Activated CD4-positive, alpha-beta T cell treated with anti-CD3 and anti-CD28 coated beads for 36 hours (primary cell): ENCODE measurements around the gene EXOC7. TPM values are rescaled to one million over a fixed set of nuclear protein-coding genes. Genes with fewer than 3 reads are reported as not detected.
"Not testable (repeated sequence)": the region's sequence is repeated elsewhere in the genome, so short reads cannot be mapped to it uniquely, and the experiment has no call there.

Source experiments
- ATAC-seq: fragments of 200-7000 bp; cut with Tn5 transposase; one replicate; pipeline ENCODE4 v1.10.0; 2021; ENCODE audit warnings: mild to moderate bottlenecking, moderate library complexity
- CTCF ChIA-PET: fragments of 350-600 bp; sonication (Branson Sonifier 250); formaldehyde crosslinking; loops from one replicate; lab custom pipeline; 2021; ENCODE audit warnings: antibody characterized with exemption; lab: Charles Lee
- POLR2A ChIA-PET: fragments of 350-600 bp; sonication (Branson Sonifier 250); formaldehyde crosslinking; loops from one replicate; lab custom pipeline; 2021; ENCODE audit warnings: antibody characterized with exemption, inconsistent platforms; lab: Charles Lee
- DNase-seq: peaks from one replicate; pipeline ENCODE4 v3.0.0-alpha.2; 2020
- H3K27ac Mint-ChIP-seq: one replicate; pipeline ENCODE4 v1.8.0; 2021; ENCODE audit warnings: mixed read lengths
- H3K27me3 Mint-ChIP-seq: one replicate; pipeline ENCODE4 v1.8.0; 2021; ENCODE audit warnings: mixed read lengths
- H3K36me3 Mint-ChIP-seq: one replicate; pipeline ENCODE4 v1.8.0; 2021; ENCODE audit warnings: low read depth, mixed read lengths
- H3K4me1 Mint-ChIP-seq: one replicate; pipeline ENCODE4 v1.8.0; 2021; ENCODE audit warnings: mixed read lengths
- H3K4me3 Mint-ChIP-seq: one replicate; pipeline ENCODE4 v1.8.0; 2021; ENCODE audit warnings: mild to moderate bottlenecking, moderate library complexity, mixed read lengths
- H3K9me3 Mint-ChIP-seq: one replicate; pipeline ENCODE4 v1.8.0; 2021; ENCODE audit warnings: low read depth, mixed read lengths
- intact Hi-C, 2 experiments: fragments of 100-400 bp; cut with DNase I in 1 of 2; cut with micrococcal nuclease in 1 of 2; formaldehyde crosslinking; loops; one replicate each; pipeline versions ENCODE4 v1.14.2 to v1.15.1; 2022 to 2024; cut with DNase I, micrococcal nuclease
- total RNA-seq, 2 experiments: library from RNA; stranded (reverse); gene quantifications; one replicate each; pipeline ENCODE4 v1.2.3, GENCODE V29; 2021

EXOC7 gene
- total RNA-seq, 2 experiments from 2014 or later: 73.0 to 77.0 TPM

DNA sequence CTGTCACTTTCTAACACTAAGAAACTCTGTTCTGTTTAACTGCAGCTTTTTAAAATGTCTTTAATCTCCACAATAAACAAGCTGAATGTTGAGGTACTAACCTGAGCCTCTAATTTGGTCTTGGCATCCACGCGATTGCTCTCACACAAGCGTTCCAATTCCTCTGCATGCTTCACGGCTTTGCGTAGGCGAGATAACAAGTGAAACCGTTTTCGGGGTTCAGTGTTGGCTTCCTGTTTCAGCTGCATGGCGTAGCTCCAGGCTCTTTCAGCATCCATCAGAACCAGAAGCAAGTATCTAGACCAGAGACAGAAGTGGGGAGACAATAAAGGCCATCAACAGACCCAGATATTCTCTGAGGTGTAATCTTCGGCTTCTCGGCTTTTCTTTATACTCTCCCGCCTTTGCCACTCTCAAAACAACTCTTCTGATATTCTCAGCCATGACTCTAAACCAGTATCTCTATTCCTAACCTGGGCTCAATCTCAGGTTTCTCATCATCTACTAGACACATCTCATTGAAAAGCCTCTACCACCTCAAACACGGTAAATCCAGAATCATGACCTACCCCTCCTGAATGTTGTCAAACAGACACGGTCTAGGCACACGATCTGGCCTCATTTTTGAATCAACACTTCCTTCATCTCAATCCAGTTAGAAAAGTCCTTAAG is 39.6 kb downstream of the EXOC7 start:
- intact Hi-C loops: loop anchor here in 1 of 2 experiments (1.0 kb wide), 1 partner anchor 7 kb away; no protein-coding TSS in a partner anchor
- ChIA-PET CTCF (interaction anchor here (0.6 to 3.2 kb wide), 10 partner anchors 10 to 434 kb away, joined by 3 to 16 read pairs (median 4); partner anchors contain the start of gene ZACN), POLR2A (interaction anchor here (0.6 to 1.5 kb wide), 2 partner anchors 8 to 1345 kb away, joined by 3 to 10 read pairs; partner anchors contain the start of gene SRP68)
- peaks cover 31% of the 10 kb centered on the region for H3K4me1 Mint-ChIP-seq
- H3K36me3 Mint-ChIP-seq: peaks cover 66% of the 10 kb centered on the region
- no peaks in the 10 kb centered on the region for H3K9me3 Mint-ChIP-seq
- DNase-seq (peak; percentile 81), ATAC-seq (peak; percentile 91)
- H3K27me3 Mint-ChIP-seq: no peaks in the 10 kb centered on the region
- H3K27ac Mint-ChIP-seq: peak overlapping the region; percentile 81
- peak overlapping the region; percentile 63 for H3K4me3 Mint-ChIP-seq

DNA sequence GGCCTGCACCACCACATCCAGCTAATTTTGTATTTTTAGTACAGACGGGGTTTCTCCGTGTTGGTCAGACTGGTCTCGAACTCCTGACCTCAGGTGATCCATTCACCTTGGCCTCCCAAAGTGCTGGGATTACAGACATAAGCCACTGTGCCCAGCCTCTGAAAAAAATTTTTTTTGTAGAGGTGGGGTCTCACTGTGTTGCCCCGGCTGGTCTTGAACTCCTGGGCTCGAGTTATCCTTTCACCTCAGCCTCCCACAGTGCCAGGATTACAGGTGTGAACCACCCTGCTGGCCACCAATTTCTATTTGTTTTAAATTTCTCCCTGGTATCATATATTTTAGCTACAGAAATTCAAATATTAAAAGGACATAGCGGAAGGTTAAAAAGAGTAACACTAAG is 45.3 kb downstream of the EXOC7 start:
- Mint-ChIP-seq H3K4me1 (peaks cover 24% of the 10 kb centered on the region), H3K36me3 (peaks cover 62% of the 10 kb centered on the region)
- ChIA-PET POLR2A (interaction anchor here (0.6 kb wide), 1 partner anchor 163 kb away, joined by 3 read pairs; no protein-coding TSS in a partner anchor), CTCF (interaction anchor here (0.6 kb wide), 1 partner anchor 25 kb away, joined by 4 read pairs; no protein-coding TSS in a partner anchor)
- intact Hi-C loops, H3K27me3 Mint-ChIP-seq, DNase-seq, H3K9me3 Mint-ChIP-seq, H3K4me3 Mint-ChIP-seq, ATAC-seq, H3K27ac Mint-ChIP-seq: not testable (repeated sequence)

DNA sequence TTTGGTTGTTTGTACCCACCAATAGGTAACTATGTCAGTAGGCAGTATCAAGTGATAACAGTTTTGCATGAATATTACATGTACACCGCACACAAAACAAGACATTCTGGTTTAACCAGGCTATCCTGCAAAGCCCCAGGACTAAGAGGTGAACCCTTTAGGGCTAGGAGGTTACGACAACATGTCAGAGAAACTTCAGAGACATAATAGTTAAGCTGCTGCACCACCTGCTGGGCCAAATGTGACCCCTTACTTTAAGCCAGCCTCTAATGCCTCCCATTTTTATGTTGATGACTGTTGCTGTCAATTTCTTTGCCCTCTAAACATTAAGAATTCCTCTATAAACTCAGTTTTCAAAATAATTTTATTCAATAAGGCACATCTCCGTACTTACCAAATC is 46.7 kb downstream of the EXOC7 start:
- POLR2A ChIA-PET: no interaction called here

DNA sequence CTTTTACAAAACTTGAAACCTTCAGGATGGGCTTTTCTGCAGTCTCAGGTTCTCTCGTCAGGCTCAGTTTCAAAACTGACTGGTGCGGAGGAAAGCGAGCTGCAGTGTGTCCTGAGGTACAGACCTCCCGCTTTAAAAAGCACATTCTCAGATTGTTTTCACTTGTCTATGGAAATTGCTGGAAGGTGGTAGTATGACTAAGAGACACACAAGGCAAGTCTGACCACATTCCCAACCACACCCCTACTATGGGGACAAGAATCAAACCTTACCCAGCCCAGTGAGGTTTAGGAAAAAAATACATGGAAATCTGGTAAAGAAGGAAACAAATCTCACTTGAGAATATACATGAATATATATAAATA is 49.5 kb downstream of the EXOC7 start:
- ATAC-seq: peak; percentile 23
- Mint-ChIP-seq H3K27me3 (no peaks in the 10 kb centered on the region), H3K4me1 (peaks cover 37% of the 10 kb centered on the region), H3K9me3 (no peaks in the 10 kb centered on the region), H3K27ac (peak overlapping the region; percentile 38), H3K4me3 (no peak overlapping the region), H3K36me3 (peaks cover 63% of the 10 kb centered on the region)
- ChIA-PET CTCF (interaction anchor here (0.5 to 2.2 kb wide), 5 partner anchors 9 to 225 kb away, joined by 3 to 15 read pairs (median 4); no protein-coding TSS in a partner anchor), POLR2A (interaction anchor here (0.6 kb wide), 1 partner anchor 12 kb away, joined by 3 read pairs; no protein-coding TSS in a partner anchor)
- DNase-seq: no peak
- intact Hi-C loops: no loop called here

More for the DNA sequence above, 46.7 kb downstream of the EXOC7 start:
- Mint-ChIP-seq H3K9me3 (no peaks in the 10 kb centered on the region), H3K27me3 (no peaks in the 10 kb centered on the region), H3K4me1 (peaks cover 17% of the 10 kb centered on the region), H3K27ac (no peak overlapping the region), H3K36me3 (peaks cover 60% of the 10 kb centered on the region), H3K4me3 (no peak overlapping the region)
- CTCF ChIA-PET: interaction anchor here (1.0 to 1.7 kb wide), 2 partner anchors 9 to 42 kb away, joined by 3 to 6 read pairs; no protein-coding TSS in a partner anchor
- intact Hi-C loops: no loop called here
- ATAC-seq (no peak), DNase-seq (no peak)

DNA sequence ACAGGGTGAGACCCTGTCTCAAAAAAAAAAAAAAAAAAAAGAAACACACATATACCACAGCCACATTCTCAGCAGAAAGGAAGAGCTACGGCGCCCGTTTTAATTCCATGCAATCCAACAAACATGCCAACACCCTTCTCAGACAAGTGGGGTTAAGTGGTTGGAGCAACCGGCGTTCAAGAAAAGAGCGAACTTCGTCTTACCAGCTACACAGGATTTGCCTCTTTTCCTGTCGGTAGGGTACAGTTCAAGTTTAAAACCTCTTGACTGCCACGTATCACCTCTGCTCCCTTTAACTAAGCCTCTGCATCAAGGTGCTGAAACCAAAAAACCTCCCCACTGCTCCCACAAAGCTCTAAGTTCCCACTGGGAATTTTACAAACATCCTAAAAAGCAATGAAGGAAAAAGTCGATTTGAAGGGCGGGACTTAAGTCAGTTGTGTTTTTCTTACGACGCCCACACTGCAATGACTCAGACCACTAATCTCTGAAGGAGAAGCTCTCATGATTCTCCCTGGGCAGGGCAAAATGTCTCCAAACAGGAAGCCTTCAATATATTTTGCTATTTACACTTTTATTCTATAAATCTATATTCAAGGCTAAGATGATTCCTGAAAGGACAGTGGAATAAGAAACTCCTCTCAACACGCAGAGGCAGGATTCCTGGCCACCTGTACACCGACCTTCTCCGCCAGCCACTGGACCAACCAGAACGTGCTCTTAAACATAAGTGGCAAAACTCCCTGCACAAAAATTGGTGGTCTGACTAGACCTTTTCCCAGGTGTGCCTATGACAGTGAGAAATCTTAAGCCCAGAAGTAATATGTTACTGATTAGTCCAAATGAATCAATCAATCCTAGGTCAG is 50.1 kb downstream of the EXOC7 start:
- Mint-ChIP-seq H3K27ac (peak overlapping the region; percentile 38), H3K4me1 (peaks cover 41% of the 10 kb centered on the region), H3K36me3 (peaks cover 63% of the 10 kb centered on the region), H3K4me3 (no peak overlapping the region), H3K27me3 (no peaks in the 10 kb centered on the region), H3K9me3 (no peaks in the 10 kb centered on the region)
- ChIA-PET CTCF (interaction anchor here (0.5 to 2.2 kb wide), 7 partner anchors 9 to 226 kb away, joined by 3 to 15 read pairs (median 4); no protein-coding TSS in a partner anchor), POLR2A (interaction anchor here (0.6 kb wide), 3 partner anchors 12 to 644 kb away, joined by 3 to 4 read pairs (median 3); no protein-coding TSS in a partner anchor)
- DNase-seq (peak; percentile 62), ATAC-seq (peak; percentile 74)
- intact Hi-C loops: no loop called here

DNA sequence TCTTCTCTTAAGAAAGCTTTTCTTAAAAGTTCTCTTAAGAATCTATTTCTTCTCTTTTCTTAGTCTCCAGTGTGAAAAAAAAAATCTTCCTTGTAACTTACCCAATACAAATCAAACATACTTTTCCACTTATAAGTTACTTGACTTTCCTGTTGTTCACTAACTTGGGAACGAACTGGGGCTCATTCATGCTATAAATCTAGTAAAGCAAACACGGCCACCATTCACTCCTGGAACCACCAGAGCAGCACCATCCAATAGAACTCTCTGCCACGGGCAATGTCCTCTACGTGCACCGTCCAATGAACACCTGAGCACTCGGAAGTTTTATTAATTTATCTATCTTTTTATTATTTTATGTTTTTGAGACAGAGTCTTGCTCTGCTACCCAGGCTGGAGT is 52.0 kb downstream of the EXOC7 start:
- CTCF ChIA-PET: no interaction called here

DNA sequence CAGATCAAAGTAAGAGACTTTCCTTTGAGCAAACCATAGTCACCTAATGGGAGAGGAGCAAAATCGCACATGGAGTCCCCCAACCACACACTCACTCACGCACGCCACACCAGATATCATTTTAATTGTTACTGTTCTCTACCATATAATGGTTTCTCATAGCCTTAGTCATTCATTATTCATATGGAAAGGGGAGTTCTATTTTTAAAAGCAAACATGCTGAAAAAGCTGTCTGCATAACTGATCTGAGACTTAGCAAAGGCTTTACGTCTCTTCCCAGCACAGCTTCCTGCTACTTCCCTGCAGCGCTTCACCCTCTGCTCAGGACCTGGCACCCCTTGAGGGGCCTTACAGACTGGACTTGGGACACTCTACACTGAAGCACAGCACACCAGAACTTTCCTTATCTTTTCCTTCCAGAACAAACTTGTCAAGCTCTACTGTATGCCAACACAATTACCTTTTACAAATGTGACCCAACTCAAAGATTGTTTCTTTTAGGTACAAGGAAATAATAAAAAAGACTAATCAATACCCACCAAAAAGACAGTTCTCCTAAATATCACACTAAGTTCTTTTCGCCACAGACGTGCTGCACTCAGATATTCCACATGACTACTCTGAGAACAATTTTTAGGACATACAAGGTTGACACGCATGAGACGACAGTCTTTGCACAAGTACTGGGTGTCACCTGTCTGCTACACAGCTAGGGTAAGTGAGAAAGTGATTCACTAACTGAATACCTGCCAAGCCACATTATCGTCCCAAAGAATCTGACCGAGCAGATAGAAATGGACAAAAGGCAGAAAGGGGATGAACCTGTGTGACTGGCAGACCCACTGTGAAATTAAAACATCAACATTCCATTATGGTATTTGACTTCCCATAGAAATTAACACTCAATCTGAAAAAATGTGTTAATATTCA is 52.8 kb downstream of the EXOC7 start:
- Mint-ChIP-seq H3K4me1 (peaks cover 36% of the 10 kb centered on the region), H3K4me3 (no peak overlapping the region), H3K27me3 (no peaks in the 10 kb centered on the region), H3K9me3 (no peaks in the 10 kb centered on the region), H3K27ac (peak overlapping the region; percentile 9), H3K36me3 (peaks cover 56% of the 10 kb centered on the region)
- CTCF ChIA-PET: interaction anchor here (0.6 to 0.7 kb wide), 2 partner anchors 201 to 206 kb away, joined by 3 to 4 read pairs; no protein-coding TSS in a partner anchor
- ATAC-seq (peak; percentile 54), DNase-seq (no peak)
- intact Hi-C loops: no loop called here
- POLR2A ChIA-PET: no interaction called here

More for the DNA sequence above, 52.0 kb downstream of the EXOC7 start:
- no peaks in the 10 kb centered on the region for H3K27me3 Mint-ChIP-seq
- no peak overlapping the region for H3K4me3 Mint-ChIP-seq
- DNase-seq (no peak), ATAC-seq (no peak)
- POLR2A ChIA-PET: no interaction called here
- H3K27ac Mint-ChIP-seq: peak overlapping the region; percentile 32
- H3K9me3 Mint-ChIP-seq: no peaks in the 10 kb centered on the region
- H3K36me3 Mint-ChIP-seq: peaks cover 58% of the 10 kb centered on the region
- H3K4me1 Mint-ChIP-seq: peaks cover 41% of the 10 kb centered on the region
- intact Hi-C loops: no loop called here

DNA sequence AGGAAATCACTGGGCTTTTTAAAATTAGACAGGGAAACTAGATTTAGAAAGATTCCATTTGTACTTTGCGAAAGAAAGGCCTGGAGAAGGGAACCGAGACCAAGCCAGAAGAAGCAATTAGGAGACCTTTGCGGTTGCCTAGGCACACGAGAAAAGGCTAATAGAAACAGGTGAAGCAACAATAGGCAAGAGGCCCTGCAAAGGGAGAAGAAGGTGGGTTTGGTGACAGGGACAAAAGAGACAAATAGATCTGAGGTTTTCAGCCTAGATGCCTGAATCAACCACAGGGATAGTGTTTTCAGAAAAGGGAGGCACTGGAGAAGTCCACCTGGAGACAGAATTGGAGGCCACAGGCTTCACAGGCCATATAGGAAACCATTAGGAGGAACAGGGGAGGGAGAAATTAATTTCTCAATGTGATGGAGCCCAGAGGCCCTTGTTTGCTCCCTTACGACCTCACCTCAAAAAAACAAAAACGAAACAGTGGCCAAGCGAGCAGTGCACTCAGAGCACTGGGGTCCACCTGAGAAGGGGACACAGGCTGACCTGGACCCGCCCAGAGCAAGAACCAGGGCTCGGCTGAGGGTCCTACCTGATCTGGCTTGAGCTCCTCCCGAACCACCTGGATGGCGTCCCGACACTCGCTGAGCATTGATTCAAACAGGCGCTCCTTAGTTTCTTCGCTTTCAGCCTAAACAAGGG is 53.6 kb downstream of the EXOC7 start:
- intact Hi-C loops: loop anchor here in 1 of 2 experiments (2.0 kb wide), 1 partner anchor 21 kb away; no protein-coding TSS in a partner anchor
- Mint-ChIP-seq H3K27ac (no peak overlapping the region), H3K36me3 (peaks cover 62% of the 10 kb centered on the region), H3K27me3 (no peaks in the 10 kb centered on the region), H3K4me3 (no peak overlapping the region), H3K9me3 (no peaks in the 10 kb centered on the region), H3K4me1 (peaks cover 36% of the 10 kb centered on the region)
- ChIA-PET CTCF (interaction anchor here (0.7 to 1.7 kb wide), 3 partner anchors 10 to 230 kb away, joined by 3 to 4 read pairs (median 3); no protein-coding TSS in a partner anchor), POLR2A (no interaction called here)
- ATAC-seq (no peak), DNase-seq (no peak)

DNA sequence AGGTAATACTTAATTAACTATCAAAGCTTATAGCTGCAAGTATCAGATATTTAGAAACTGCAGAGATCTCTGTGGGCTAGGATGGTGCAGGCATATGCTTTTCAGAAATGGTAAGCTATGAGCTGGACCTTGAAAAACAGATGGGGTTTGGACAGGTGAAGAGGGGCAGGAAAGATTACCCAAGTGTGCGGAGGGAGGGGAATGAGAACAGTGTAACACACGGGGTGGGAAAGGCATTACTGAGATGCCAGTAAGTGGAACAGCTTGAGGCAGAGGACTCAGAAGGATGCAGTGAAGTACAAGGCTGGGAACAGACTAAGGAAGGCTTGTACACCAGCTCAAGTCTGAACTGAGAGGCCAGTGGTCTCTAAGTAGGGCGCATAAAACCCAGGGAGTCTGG is 54.3 kb downstream of the EXOC7 start:
- no peaks in the 10 kb centered on the region for H3K27me3 Mint-ChIP-seq
- intact Hi-C loops: loop anchor here in 1 of 2 experiments (2.0 kb wide), 1 partner anchor 22 kb away; no protein-coding TSS in a partner anchor
- DNase-seq (no peak), ATAC-seq (no peak)
- ChIA-PET POLR2A (interaction anchor here (0.5 kb wide), 1 partner anchor 55 kb away, joined by 3 read pairs; no protein-coding TSS in a partner anchor), CTCF (interaction anchor here (0.6 to 1.7 kb wide), 3 partner anchors 9 to 230 kb away, joined by 3 read pairs; no protein-coding TSS in a partner anchor)
- no peak overlapping the region for H3K4me3 Mint-ChIP-seq
- peak overlapping the region; percentile 11 for H3K27ac Mint-ChIP-seq
- H3K4me1 Mint-ChIP-seq: peaks cover 34% of the 10 kb centered on the region
- no peaks in the 10 kb centered on the region for H3K9me3 Mint-ChIP-seq
- peaks cover 69% of the 10 kb centered on the region for H3K36me3 Mint-ChIP-seq
